MM.1S (cell line): ENCODE data around the gene PHYH.
A peak's percentile ranks its signal among the peaks of the same experiment; 100 is the strongest.

Source experiments
- DNase-seq: peaks from one replicate; pipeline ENCODE4 v3.0.0-alpha.2; 2015
- H2AFZ ChIP-seq: fragments of 300-600 bp; sonication (generic); 2 replicates; pipeline ENCODE4 v1.6.0; 2016; ENCODE audit warnings: antibody characterized with exemption, low read length
- H3F3A ChIP-seq: fragments of 300-600 bp; sonication (generic); 2 replicates; pipeline ENCODE4 v1.6.1; 2016; ENCODE audit warnings: mild to moderate bottlenecking, antibody characterized with exemption, low read length, moderate library complexity, mixed read lengths; ENCODE audit not compliant: insufficient read depth
- H3K27ac ChIP-seq: fragments of 300-600 bp; sonication (generic); 2 replicates; pipeline ENCODE4 v1.5.1; 2016; ENCODE audit warnings: mild to moderate bottlenecking, low read length
- H3K27me3 ChIP-seq: fragments of 300-600 bp; sonication (generic); replicated peaks from 2 replicates; pipeline ENCODE4 v1.6.0; 2016; ENCODE audit warnings: low read length; ENCODE audit not compliant: insufficient read depth
- H3K36me3 ChIP-seq: fragments of 300-600 bp; sonication (generic); replicated peaks from 2 replicates; pipeline ENCODE4 v1.6.1; 2016; ENCODE audit warnings: mild to moderate bottlenecking, low read length, mixed read lengths; ENCODE audit not compliant: insufficient read depth
- H3K4me1 ChIP-seq: fragments of 300-600 bp; sonication (generic); 2 replicates; pipeline ENCODE4 v1.6.1; 2016; ENCODE audit warnings: low read length, mixed read lengths
- H3K4me2 ChIP-seq: fragments of 300-600 bp; sonication (generic); 2 replicates; pipeline ENCODE4 v1.6.0; 2016; ENCODE audit warnings: low read depth, low read length
- H3K4me3 ChIP-seq: fragments of 300-600 bp; sonication (generic); 2 replicates; pipeline ENCODE4 v1.5.1; 2016; ENCODE audit warnings: low read length, mixed read lengths
- H3K79me2 ChIP-seq: fragments of 300-600 bp; sonication (generic); 2 replicates; pipeline ENCODE4 v1.6.1; 2016; ENCODE audit warnings: mixed run types, low read length, mixed read lengths
- H3K9ac ChIP-seq: fragments of 300-600 bp; sonication (generic); 2 replicates; pipeline ENCODE4 v1.6.1; 2016; ENCODE audit warnings: low read length, mixed read lengths
- H3K9me2 ChIP-seq: fragments of 300-600 bp; sonication (generic); replicated peaks from 2 replicates; pipeline ENCODE4 v1.6.1; 2016; ENCODE audit warnings: mild to moderate bottlenecking, low read length, mixed read lengths; ENCODE audit not compliant: insufficient read depth
- H3K9me3 ChIP-seq: fragments of 300-600 bp; sonication (generic); replicated peaks from 2 replicates; pipeline ENCODE4 v1.6.1; 2016; ENCODE audit warnings: mild to moderate bottlenecking, low read length, mixed read lengths; ENCODE audit not compliant: insufficient read depth
- H4K20me1 ChIP-seq: fragments of 300-600 bp; sonication (generic); 2 replicates; pipeline ENCODE4 v1.6.1; 2016; ENCODE audit warnings: mild to moderate bottlenecking, low read length, moderate library complexity, mixed read lengths; ENCODE audit not compliant: insufficient read depth
- CTCF ChIP-seq: fragments of 300-600 bp; sonication (generic); IDR thresholded peaks from 2 replicates; pipeline ENCODE4 v1.5.1; 2016; ENCODE audit warnings: antibody characterized with exemption, low read length, mixed read lengths
- EZH2 ChIP-seq: fragments of 300-600 bp; sonication (generic); optimal IDR thresholded peaks from 2 replicates; pipeline ENCODE3; 2017; ENCODE audit warnings: low read depth, mild to moderate bottlenecking, antibody characterized with exemption, low read length, mixed read lengths
- EZH2phosphoT487 ChIP-seq: fragments of 300-600 bp; sonication (generic); IDR thresholded peaks from 2 replicates; pipeline ENCODE4 v1.6.1; 2018; ENCODE audit warnings: antibody characterized with exemption, low read length

The PHYH gene

GRCh38 chr10:13299437-13300287 is at the start of gene PHYH:
PHYH (minus strand) TSS chr10:13300064; CDS start chr10:13300042, 22 bp downstream.
- no peaks in the 10 kb centered on the region for H3K9me2 ChIP-seq
- DNase-seq = peak; percentile 93
- peak within 1 kb of the TSS; percentile 65 for H3K4me3 ChIP-seq
- H3K27me3 ChIP-seq = no peaks in the 10 kb centered on the region
- no peaks in the 10 kb centered on the region for H3K36me3 ChIP-seq
- peaks cover 6% of the 10 kb centered on the region; the same call in 1 of the 2 replicates for H3K4me1 ChIP-seq
- H3K9ac ChIP-seq = peak within 1 kb of the TSS; percentile 85
- no peaks in the 10 kb centered on the region for H4K20me1 ChIP-seq
- no peaks in the 10 kb centered on the region for H3K79me2 ChIP-seq
- TF ChIP-seq EZH2phosphoT487 = no peak
- TF ChIP-seq CTCF = no peak
- no peak for TF ChIP-seq EZH2
- peak within 1 kb of the TSS; percentile 65; the same call in 1 of the 2 replicates for H3K27ac ChIP-seq
- H3K9me3 ChIP-seq = no peaks in the 10 kb centered on the region
- H2AFZ ChIP-seq = peak within 1 kb of the TSS; percentile 74
- peak within 1 kb of the TSS; percentile 98 for H3K4me2 ChIP-seq
- peaks cover 10% of the 10 kb centered on the region for H3F3A ChIP-seq

GRCh38 chr10:13348216-13349017 is 48.6 kb upstream of the PHYH start, which contains the start of gene SEPHS1:
SEPHS1 (minus strand) TSS chr10:13348293; CDS start chr10:13344950, 3,343 bp downstream.
- peak; percentile 85 for DNase-seq

More at GRCh38 chr10:13348216-13349017, 48.6 kb upstream of the PHYH start, which contains the start of gene SEPHS1:
- Histone ChIP-seq H3K36me3 (no peaks in the 10 kb centered on the region), H3K4me2 (peak within 1 kb of the TSS; percentile 93), H3K9me3 (no peaks in the 10 kb centered on the region), H2AFZ (peak within 1 kb of the TSS; percentile 61), H3K27ac (peak within 1 kb of the TSS; percentile 81), H3K4me1 (peaks cover 21% of the 10 kb centered on the region), H4K20me1 (no peaks in the 10 kb centered on the region), H3K9ac (peak within 1 kb of the TSS; percentile 94), H3K4me3 (peak within 1 kb of the TSS; percentile 73), H3K79me2 (peaks cover 37% of the 10 kb centered on the region), H3K27me3 (no peaks in the 10 kb centered on the region), H3K9me2 (no peaks in the 10 kb centered on the region), H3F3A (peaks cover 15% of the 10 kb centered on the region)
- TF ChIP-seq CTCF = no peak
- no peak for TF ChIP-seq EZH2phosphoT487
- TF ChIP-seq EZH2 = no peak
